Activated B cell treated with CpG ODN at 0.5 μM for 24 hours (primary cell): ENCODE data around the gene ASTL. TPM values are rescaled to one million over a fixed set of nuclear protein-coding genes. Genes with fewer than 3 reads are reported as not detected.
A peak's percentile ranks its signal among the peaks of the same experiment; 100 is the strongest.

Source experiments
- ATAC-seq: fragments of 200-7000 bp; cut with Tn5 transposase; one replicate; pipeline ENCODE4 v1.10.0; 2021; ENCODE audit warnings: low read depth, mild to moderate bottlenecking, moderate library complexity
- CTCF ChIA-PET: fragments of 350-600 bp; sonication (Branson Sonifier 250); formaldehyde crosslinking; loops from one replicate; lab custom pipeline; 2021; ENCODE audit warnings: antibody characterized with exemption; lab: Charles Lee
- POLR2A ChIA-PET: fragments of 350-600 bp; sonication (Branson Sonifier 250); formaldehyde crosslinking; loops from one replicate; lab custom pipeline; 2021; ENCODE audit warnings: antibody characterized with exemption; lab: Charles Lee
- DNase-seq: peaks from one replicate; pipeline ENCODE4 v3.0.0; 2022
- H3K27ac Mint-ChIP-seq: one replicate; pipeline ENCODE4 v1.8.0; 2020; ENCODE audit warnings: mixed read lengths
- H3K27me3 Mint-ChIP-seq: one replicate; pipeline ENCODE4 v1.8.0; 2021; ENCODE audit warnings: mixed read lengths
- H3K36me3 Mint-ChIP-seq: one replicate; pipeline ENCODE4 v1.8.0; 2021; ENCODE audit warnings: low read depth, mixed read lengths
- H3K4me1 Mint-ChIP-seq: one replicate; pipeline ENCODE4 v1.8.0; 2021; ENCODE audit warnings: mixed read lengths
- H3K4me3 Mint-ChIP-seq: one replicate; pipeline ENCODE4 v1.8.0; 2020; ENCODE audit warnings: mild to moderate bottlenecking, mixed read lengths
- H3K9me3 Mint-ChIP-seq: one replicate; pipeline ENCODE4 v1.8.0; 2020; ENCODE audit warnings: mixed read lengths
- intact Hi-C: fragments of 100-400 bp; cut with micrococcal nuclease; formaldehyde crosslinking; loops from one replicate; pipeline ENCODE4 v1.15.1; 2024
- total RNA-seq: library from RNA; stranded (reverse); gene quantifications from 2 replicates; pipeline ENCODE4 v1.2.3, GENCODE V29; 2022
- TF ChIP-seq, protein P1 (sequence below): fragments of 200-600 bp; IDR thresholded peaks from one replicate; pipeline ENCODE4 v1.8.0; 2022; ENCODE audit warnings: antibody characterized with exemption, mild to moderate bottlenecking

ASTL gene
- total RNA-seq = 1.0 and 1.6 TPM in 2 replicates

DNA sequence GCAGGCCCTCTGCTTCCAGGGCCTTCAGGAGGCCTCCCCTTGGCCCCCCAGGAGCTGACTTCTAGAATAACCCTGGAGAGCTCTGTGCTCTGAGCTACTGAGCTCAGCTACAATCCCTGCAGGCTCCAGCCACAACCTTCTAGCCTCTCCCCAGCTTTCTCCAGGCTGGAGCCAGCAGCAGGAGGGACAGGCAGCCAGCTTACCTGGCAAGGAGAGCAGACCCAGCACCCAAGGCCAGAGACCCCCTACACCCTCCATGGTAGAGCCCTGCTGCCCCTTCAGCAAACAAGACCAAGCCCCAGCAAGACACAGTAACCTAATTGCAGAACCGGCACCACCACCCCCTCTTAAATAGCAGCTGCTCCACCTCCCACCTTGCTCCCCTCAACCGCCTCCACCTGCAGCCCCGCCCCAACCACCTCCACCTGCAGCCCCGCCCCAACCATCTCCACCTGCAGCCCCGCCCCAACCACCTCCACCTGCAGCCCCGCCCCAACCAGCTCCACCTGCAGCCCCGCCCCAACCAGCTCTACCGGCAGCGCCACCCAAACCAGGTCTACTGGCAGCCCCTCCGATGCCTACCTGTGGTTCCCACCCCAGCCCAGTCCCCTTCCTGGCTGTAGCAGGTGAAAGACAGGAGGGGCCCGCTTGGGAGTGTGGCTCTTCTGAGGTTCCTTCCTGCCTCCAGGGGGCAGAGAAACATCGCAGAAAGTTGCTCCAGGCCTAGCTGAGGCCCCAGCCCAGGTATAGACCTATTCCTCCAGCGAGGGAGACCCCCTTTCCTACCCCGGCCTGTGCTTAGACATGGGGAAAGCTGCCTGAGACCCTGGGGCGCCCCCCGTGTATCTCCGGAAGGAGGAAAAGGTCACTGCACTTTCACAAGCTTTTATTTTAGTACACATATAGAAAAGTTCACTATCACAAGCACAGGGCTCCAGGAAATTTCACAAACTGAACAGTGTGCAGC is at the start of gene ASTL:
Gene ASTL (minus strand): TSS at position 324 of the 967 bp plus-strand sequence. CDS start 66 bp downstream, at position 258.
- H3K9me3 Mint-ChIP-seq = no peaks in the 10 kb centered on the region
- H3K27ac Mint-ChIP-seq = peak within 1 kb of the TSS; percentile 35
- intact Hi-C loops = loop anchor here (1.0 to 2.0 kb wide), 4 partner anchors 22 to 127 kb away; partner anchors contain the start of genes ADRA2B and TMEM127
- H3K4me3 Mint-ChIP-seq = peak within 1 kb of the TSS; percentile 38
- TF ChIP-seq, protein P1, sequence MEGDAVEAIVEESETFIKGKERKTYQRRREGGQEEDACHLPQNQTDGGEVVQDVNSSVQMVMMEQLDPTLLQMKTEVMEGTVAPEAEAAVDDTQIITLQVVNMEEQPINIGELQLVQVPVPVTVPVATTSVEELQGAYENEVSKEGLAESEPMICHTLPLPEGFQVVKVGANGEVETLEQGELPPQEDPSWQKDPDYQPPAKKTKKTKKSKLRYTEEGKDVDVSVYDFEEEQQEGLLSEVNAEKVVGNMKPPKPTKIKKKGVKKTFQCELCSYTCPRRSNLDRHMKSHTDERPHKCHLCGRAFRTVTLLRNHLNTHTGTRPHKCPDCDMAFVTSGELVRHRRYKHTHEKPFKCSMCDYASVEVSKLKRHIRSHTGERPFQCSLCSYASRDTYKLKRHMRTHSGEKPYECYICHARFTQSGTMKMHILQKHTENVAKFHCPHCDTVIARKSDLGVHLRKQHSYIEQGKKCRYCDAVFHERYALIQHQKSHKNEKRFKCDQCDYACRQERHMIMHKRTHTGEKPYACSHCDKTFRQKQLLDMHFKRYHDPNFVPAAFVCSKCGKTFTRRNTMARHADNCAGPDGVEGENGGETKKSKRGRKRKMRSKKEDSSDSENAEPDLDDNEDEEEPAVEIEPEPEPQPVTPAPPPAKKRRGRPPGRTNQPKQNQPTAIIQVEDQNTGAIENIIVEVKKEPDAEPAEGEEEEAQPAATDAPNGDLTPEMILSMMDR = no peak
- ATAC-seq (peak; percentile 73), DNase-seq (peak; percentile 53)
- POLR2A ChIA-PET = interaction anchor here (0.7 to 14.1 kb wide), 14 partner anchors 8 to 146 kb away, joined by 3 to 534 read pairs (median 4); partner anchors contain the start of genes CIAO1, STARD7 and TMEM127
- H3K27me3 Mint-ChIP-seq = no peaks in the 10 kb centered on the region
- peaks cover 37% of the 10 kb centered on the region for H3K4me1 Mint-ChIP-seq
- CTCF ChIA-PET = interaction anchor here (0.5 to 11.0 kb wide), 27 partner anchors 9 to 371 kb away, joined by 3 to 511 read pairs (median 7); partner anchors contain the start of genes ADRA2B and NEURL3
- H3K36me3 Mint-ChIP-seq = peaks cover 16% of the 10 kb centered on the region

DNA sequence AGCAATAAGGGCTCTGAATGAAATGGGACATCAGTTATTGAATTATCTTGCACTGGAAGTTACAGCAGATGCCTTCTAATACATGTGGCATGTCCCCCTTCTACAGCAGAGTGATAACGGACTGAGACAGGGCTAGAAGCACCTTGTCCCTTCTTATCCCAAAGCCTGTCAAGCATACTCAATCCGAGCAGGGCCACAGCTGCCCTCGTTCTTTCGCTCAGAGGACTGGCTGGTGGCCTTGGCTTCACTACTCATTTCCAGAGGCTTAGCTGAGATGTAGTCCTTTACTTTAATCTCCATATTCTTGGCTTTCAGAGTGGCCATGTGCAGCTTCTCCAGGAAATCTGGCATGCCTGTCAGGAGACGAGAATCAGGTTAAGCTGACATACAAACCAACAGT is 48.3 kb upstream of the ASTL start:
- TF ChIP-seq, protein P1 = no peak
- ATAC-seq (no peak), DNase-seq (no peak)
- Mint-ChIP-seq H3K9me3 (no peaks in the 10 kb centered on the region), H3K27ac (no peak overlapping the region), H3K4me1 (peaks cover 1% of the 10 kb centered on the region), H3K36me3 (peaks cover 65% of the 10 kb centered on the region), H3K27me3 (no peaks in the 10 kb centered on the region), H3K4me3 (no peak overlapping the region)
- ChIA-PET POLR2A (interaction anchor here (0.6 kb wide), 1 partner anchor 70 kb away, joined by 7 read pairs; no protein-coding TSS in a partner anchor), CTCF (interaction anchor here (2.9 kb wide), 1 partner anchor 12 kb away, joined by 9 read pairs; no protein-coding TSS in a partner anchor)
- intact Hi-C loops = no loop called here

DNA sequence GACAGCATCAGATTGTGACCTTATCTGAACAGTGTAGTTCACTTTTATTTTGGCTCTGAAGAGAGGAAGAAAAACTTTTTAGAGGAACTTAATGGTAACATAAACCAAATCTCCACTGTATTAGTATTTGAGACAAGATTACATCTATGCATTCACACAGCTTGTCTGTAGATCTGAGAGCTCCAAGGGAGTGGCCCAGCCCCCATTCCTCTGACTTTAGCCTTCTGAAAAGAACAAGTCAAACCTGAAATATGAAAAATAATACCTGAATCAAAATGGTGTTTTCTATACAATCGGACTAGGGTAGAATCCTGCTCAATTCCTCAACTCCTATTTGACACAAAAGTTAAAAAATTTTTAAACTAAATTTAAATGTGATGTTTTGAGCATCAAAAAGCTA is 47.2 kb upstream of the ASTL start:
- no peak for ATAC-seq
- Mint-ChIP-seq H3K27ac (no peak overlapping the region), H3K9me3 (no peaks in the 10 kb centered on the region), H3K27me3 (no peaks in the 10 kb centered on the region), H3K4me3 (no peak overlapping the region), H3K4me1 (peaks cover 4% of the 10 kb centered on the region), H3K36me3 (peaks cover 55% of the 10 kb centered on the region)
- intact Hi-C loops = no loop called here
- TF ChIP-seq, protein P1 = no peak
- CTCF ChIA-PET = interaction anchor here (0.9 to 2.9 kb wide), 4 partner anchors 11 to 193 kb away, joined by 3 to 9 read pairs (median 3); no protein-coding TSS in a partner anchor
- no peak for DNase-seq
- POLR2A ChIA-PET = interaction anchor here (0.8 kb wide), 1 partner anchor 105 kb away, joined by 3 read pairs; no protein-coding TSS in a partner anchor

DNA sequence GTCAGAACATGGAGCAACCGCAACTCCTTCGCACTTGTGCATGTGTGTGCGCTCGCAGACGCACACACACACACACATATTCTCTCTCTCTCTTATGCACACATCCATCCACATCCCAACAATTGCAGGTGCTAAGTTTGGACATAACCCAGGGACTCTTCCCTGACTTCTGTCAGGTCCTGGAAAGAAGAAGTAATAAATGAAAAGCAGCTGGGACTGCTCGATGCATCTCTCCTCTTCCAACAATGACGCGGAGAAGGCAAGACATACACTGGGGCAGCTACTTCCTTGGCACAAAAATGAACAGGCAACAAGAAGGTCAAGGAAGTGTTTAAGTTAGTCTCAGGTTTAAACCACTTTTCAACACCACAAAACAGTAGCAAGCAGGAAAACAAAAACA is 46.7 kb upstream of the ASTL start:
- no peaks in the 10 kb centered on the region for H3K27me3 Mint-ChIP-seq
- CTCF ChIA-PET = interaction anchor here (1.1 to 1.2 kb wide), 2 partner anchors 11 to 13 kb away, joined by 3 read pairs; no protein-coding TSS in a partner anchor
- intact Hi-C loops = no loop called here

More for the DNA sequence above, 46.7 kb upstream of the ASTL start:
- TF ChIP-seq, protein P1 = no peak
- Mint-ChIP-seq H3K4me3 (no peak overlapping the region), H3K27ac (no peak overlapping the region), H3K4me1 (peaks cover 4% of the 10 kb centered on the region), H3K36me3 (peaks cover 55% of the 10 kb centered on the region), H3K9me3 (no peaks in the 10 kb centered on the region)
- POLR2A ChIA-PET = no interaction called here
- DNase-seq (no peak), ATAC-seq (no peak)
